Retina (tissue), 1 donor: ENCODE data around the gene CIC.
"Not testable (repeated sequence)": the region's sequence is repeated elsewhere in the genome, so short reads cannot be mapped to it uniquely, and the experiment has no call there.

ENCODE experiments used
- DNase-seq: peaks from one replicate; pipeline ENCODE4 v3.0.0-alpha.2; 2016

CIC gene

DNA sequence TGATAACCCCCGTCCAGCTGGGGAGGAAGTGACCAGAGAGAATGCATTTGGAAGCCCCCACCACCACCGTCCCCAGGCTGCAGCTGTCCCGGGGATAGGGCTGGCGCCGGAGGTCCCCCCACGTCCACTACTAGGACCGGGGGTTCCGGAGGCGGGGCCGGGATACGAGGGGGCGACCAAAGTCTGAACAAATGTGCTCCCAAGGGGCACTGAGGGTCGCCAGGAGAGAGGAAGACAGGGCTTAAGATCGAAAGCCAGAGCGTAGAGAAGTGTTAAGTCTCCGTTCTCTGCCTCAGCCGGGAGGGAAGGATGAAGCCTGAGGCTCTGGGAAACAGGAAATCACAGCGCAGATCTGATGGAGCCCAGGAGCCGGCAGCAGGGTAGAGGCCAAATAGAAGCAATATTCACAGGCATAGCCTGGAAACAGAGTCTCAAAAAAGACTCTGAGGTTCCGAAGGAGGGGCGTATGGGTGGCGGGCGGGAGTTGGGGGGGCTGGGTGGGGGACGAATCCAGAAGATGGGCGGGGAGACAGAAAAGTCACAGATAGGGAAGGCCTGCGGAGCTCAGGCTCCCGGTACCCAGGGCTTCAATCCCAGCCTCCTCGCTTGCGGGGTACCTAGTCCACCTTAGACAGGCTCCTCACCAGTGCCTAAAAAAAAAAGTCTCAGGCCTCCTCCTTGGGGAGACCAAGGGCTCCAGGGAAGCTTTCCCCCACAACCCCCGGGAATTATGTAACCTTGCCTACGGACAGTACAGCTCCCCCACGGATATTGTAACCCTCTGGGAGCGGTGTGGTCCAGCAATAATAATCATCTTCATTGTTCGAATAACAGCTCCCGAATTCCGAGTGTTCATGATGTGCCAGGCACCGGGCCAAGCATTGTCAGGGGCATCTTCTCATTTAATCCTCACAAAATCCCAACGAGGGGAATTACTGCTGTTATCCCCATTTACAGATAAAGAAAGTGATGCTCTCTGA is 13.0 kb upstream of the CIC start:
- DNase-seq = peak; percentile 69

DNA sequence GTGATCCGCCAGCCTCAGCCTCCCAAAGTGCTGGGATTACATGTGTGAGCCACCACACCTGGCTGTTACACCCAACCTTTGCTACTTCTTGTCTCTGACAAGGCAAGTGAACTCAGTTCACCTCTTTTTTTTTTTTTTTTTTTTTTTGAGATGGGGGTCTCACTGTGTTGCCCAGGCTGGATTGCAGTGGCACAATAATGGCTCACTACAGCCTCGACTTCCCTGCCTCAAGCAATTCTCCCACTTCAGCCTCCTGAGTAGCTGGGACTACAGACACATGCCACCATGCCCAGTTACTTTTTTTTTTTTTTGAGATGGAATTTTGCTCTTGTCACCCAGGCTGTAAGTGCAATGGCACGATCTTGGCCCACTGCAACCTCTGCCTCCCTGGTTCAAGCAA is 11.2 kb upstream of the CIC start:
- DNase-seq = not testable (repeated sequence)

DNA sequence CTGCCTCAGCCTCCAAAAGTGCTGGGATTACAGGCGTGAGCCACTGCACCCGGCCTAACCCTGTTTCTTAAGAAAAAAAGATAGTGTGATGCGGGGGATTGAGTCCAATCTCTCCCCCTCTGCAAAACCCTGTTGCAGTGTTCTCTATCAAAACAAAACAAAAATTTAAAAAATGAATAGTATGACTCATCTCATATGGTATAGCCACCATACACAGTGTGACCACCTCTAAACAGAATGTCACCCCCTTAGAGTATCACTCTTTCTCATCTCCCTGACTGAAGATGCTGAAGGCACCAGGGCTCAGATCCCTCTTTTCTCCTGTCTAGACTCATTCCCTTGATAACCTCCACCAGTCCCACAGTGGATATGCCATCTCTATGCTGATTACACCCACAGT is 7.3 kb upstream of the CIC start:
- DNase-seq = no peak

DNA sequence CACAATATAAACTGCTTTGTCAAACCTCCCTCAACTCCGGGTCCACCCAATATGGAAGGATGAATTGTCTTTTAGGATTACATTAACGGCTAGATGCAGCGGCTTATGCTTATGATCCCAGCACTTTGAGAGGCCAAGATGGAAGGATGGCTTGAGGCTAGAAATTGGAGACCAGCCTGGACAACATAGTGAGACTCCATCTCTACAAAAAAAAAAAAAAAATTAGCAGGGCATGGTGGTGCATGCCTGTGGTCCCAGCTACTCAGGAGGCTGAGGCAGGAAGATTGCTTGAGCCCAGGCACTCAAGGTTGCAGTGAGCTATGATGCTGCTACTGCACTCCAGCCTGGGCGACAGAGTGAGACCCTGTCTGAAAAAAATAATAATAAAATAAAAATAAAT is 2.9 kb upstream of the CIC start:
- DNase-seq = not testable (repeated sequence)

DNA sequence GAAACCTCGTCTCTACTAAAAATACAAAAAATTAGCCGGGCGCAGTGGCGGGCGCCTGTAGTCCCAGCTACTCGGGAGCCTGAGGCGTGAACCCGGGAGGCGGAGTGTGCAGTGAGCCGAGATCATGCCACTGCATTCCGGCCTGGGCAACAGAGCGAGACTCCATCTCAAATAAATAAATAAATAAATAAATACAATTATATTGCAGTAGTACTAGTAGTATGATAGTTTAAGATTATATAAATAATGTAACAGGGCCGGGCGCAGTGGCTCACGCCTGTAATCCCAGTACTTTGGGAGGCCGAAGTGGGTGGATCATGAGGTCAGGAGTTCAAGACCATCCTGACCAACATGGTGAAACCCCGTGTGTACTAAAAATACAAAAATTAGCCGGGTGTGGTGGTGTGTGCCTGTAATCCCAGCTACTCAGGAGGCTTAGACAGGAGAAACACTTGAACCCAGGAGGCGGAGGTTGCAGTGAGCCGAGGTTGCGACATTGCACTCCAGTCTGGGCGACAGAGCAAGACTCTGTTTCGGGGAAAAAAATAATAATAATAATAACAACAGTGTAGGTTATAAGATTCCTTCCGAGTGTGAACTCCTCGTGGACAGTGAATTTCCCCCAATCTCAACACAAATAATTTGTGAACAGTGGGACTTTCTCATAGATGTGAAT is 2.0 kb upstream of the CIC start:
- DNase-seq = not testable (repeated sequence)

DNA sequence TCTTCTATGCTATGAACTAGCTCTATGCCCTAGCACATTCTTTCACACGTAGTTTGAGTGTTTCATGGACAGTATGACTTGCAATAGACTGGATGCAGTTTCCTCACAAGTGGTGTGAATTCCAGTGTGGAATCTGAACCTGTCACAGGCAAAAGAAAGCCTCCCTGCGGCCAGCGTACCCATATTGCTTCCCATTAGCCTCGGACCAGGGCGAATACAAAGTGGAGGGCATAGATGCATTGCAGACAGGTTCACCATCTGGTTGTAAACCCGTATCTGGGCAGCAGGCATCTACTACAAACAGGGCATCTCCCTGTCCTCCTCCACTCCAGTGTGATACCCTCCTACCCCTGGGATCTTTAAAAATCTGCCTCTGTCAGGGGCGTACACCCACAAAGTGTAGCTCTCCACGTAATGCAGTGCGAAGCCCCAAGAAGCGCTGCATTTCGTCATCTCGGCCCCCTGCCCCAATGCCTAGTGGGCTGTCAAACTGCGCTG is 1.4 kb upstream of the CIC start:
- DNase-seq = no peak

DNA sequence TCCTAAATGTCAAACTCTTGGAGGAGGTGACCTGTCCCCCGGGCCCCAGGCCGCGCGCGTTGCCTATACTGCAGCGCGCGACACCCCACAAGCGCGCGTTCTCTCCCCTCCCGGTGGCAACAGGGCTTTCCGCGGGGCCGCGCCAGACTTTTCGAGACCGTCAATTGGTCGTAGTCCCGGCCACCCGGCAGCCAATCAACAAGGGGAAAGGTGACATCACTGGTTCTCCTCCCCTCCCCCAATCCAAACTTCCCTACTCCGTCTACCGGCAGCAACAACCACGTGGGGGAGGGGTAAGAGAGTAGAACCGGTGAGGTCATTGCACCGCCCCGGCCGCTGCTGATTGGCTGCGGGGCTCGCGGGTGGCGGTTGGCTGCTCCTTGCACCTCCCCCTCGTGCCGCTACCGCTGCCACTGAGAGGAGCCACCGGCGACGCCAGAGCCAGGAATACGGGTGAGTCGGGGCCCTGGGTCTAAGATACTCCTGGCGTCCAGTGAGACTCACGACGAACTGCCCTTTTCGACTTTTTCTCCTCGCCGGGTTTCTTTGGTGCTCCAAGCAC is 829 bp upstream of the CIC start:
- peak; percentile 100 for DNase-seq

DNA sequence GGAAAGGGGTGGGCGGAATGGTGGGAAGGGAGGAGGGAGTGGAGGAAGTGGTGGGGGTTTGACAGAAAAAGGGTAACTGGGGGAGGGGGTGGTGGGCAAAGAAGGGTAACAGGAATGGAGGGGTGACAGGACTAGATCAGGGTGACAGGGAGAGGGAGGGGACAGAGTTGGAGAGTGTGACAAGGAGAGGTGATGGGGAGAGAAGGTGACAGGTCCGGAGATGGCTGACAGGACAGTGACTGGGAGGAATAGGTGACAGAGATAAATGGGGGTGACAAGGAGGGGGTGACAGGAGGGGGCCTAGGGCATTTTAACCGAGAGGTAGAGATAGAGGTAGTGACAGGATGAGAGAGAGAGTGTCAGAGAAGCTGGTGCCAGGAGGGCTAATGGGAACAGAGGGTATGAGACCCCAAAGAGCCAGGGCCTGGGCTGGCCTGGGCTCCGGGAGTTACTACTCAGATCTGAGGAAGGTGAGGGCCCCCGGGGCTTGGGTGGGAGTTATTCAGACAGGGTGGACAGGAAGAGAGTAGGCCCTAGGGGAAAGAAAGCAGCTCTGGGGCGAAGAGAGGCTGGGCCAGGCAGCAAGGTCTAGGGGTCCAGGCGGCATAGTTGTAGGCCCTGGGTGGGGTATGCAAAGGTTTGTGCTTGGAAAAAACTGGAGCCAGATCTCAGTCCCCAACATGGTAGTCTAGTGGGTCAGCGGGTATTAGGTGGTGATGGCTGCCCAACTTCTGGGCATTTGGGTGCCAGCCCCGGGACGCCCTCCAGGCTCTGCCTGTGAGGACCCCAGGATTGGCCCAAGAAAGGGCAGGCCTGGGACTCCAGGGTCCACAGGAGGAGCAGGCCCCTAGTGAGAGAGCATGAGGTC is 660 bp downstream of the CIC start:
- no peak for DNase-seq

DNA sequence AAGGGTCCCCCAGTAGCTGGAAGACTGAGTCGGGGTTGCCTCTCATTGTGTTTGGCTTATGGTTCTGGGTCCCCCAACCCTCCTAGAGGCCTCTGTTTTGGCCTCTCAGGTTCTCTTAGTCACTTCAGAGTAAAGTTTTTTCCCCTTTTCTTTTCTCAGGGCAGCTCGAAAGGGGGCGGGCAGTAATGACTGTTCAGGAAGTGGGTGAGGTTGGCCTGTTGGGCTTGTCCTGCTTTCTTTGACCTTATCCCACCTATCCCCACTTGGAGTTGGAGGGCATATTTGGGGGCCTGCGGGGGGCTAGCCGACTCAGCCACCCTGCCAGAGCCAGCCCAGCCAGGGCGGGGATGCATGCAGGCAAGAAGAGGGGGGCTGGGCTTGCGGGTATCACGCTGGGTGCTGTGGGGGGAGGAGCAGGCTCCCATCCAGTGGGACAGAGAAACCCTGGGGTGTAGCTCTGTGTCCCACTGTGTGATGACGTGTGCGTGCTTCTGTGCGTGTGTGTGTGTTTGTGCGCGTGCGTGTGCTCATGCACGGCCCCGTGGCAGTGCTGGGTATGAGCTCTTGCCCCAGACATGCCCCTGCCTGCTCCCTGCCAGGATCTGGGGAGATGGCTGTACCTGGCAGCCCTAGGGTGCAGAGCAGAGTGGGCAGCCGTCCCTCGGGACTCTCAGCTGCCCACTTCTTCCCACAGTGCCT is 1.4 kb downstream of the CIC start:
- DNase-seq = no peak

DNA sequence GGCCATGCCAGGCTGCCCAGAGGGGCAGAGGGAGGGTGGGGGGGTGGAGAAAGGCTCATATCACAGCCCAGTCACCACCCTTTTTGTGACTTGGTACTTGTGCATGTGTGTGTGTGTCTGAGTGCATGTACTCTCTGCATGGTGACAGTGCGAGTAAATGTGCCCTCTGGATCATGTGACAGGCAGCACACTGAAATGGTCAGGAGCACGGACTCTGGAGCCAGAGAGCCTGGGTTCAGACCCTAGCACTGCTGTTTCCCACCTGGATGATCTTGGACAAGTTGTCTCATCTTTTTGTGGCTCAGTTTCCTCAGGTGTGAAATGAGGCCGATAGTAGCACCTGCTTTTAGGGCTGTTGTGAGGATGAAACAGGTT is 2.0 kb downstream of the CIC start:
- no peak for DNase-seq

DNA sequence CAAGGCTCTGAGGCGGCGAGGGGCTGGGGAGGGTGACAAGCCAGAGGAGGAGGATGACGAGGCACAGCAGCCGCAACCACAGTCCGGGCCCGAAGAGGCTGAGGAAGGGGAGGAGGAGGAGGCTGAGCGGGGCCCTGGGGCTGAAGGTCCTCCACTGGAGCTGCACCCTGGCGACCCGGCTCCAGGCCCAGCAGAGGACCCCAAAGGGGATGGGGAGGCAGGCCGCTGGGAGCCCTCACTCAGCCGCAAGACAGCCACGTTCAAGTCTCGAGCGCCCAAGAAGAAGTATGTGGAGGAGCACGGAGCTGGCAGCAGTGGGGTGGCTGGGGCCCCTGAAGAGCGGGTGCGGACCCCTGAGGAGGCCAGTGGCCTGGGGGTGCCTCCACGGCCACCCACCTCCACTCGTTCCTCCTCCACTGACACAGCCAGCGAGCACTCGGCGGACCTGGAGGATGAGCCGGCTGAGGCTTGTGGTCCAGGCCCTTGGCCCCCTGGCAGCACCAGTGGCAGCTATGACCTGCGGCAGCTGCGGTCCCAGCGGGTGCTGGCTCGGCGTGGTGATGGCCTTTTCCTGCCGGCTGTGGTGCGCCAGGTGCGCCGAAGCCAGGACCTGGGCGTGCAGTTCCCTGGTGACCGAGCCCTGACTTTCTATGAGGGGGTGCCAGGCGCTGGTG is 2.9 kb downstream of the CIC start:
- DNase-seq = no peak

DNA sequence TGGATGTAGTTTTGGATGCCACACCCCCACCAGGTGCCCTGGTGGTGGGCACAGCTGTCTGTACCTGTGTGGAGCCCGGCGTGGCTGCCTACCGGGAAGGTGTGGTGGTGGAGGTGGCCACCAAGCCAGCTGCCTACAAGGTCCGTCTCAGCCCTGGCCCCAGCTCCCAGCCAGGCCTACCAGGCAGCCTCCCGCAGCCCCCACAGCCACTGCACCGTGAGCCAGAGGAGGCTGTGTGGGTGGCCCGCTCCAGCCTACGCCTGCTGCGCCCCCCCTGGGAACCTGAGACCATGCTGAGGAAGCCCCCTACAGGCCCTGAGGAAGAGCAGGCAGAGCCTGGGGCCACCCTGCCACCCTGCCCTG is 3.5 kb downstream of the CIC start:
- DNase-seq = no peak

DNA sequence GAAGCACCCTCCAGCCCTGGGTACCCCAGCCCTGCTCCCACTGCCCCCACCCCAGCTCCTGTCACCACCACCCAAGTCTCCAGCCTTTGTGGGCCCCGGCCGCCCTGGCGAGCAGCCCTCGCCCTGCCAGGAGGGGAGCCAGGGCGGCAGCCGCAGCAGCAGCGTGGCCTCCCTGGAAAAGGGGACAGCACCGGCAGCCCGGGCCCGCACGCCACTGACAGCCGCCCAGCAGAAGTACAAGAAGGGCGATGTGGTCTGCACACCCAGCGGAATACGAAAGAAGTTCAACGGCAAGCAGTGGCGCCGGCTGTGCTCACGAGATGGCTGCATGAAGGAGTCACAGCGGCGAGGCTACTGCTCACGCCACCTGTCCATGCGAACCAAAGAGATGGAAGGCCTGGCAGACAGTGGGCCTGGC is 3.9 kb downstream of the CIC start:
- no peak for DNase-seq

DNA sequence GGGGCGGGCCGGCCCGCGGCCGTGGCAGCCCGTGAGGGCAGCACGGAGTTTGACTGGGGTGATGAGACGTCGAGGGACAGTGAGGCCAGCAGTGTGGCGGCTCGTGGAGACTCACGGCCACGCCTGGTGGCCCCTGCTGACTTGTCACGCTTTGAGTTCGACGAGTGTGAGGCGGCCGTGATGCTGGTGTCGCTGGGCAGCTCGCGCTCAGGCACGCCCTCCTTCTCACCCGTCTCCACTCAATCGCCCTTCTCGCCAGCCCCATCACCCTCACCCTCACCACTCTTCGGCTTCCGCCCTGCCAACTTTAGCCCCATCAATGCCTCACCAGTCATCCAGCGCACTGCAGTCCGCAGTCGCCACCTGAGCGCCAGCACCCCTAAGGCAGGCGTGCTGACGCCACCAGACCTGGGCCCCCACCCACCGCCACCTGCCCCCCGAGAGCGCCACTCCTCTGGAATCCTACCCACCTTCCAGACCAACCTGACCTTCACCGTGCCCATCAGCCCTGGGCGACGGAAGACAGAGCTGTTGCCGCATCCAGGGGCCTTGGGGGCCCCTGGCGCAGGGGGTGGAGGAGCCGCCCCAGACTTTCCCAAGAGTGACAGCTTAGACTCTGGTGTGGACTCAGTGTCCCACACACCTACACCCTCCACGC is 4.5 kb downstream of the CIC start:
- DNase-seq = no peak

DNA sequence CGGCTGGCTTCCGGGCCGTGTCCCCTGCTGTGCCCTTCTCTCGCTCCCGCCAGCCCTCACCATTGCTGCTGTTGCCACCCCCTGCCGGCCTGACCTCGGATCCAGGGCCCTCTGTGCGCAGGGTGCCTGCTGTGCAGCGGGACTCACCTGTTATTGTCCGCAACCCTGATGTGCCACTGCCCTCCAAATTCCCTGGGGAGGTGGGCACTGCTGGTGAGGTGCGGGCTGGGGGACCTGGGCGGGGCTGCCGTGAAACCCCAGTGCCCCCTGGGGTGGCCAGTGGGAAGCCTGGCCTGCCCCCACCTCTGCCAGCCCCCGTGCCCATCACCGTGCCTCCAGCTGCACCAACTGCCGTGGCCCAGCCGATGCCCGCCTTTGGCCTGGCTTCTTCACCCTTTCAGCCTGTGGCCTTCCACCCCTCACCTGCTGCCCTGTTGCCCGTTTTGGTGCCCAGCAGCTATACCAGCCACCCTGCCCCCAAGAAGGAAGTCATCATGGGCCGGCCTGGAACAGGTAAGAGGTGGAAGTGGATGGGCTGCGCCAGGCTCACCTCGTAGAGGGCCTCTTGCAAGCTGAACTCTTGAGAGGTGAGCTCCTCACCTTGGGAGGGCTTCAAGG is 5.1 kb downstream of the CIC start:
- no peak for DNase-seq

DNA sequence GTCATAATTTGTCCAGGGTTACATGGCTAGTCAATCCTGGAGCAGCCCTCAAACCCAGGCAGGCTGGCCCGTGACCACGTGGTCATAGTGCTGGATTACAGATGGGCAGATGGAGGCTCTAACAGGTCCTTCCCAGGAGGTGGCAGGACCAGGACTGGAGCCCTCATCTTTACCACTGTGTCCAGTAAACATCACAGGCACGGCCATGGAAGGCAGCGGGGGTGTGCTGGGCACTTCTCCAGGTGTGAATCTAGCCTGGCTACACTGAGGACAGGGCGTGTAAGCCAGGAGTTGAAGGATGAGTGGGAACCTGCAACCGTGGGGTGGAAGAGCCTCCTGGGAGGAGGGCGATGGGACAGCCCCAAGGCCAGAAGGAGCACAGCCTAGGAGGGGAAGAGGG is 6.1 kb downstream of the CIC start:
- DNase-seq = no peak

DNA sequence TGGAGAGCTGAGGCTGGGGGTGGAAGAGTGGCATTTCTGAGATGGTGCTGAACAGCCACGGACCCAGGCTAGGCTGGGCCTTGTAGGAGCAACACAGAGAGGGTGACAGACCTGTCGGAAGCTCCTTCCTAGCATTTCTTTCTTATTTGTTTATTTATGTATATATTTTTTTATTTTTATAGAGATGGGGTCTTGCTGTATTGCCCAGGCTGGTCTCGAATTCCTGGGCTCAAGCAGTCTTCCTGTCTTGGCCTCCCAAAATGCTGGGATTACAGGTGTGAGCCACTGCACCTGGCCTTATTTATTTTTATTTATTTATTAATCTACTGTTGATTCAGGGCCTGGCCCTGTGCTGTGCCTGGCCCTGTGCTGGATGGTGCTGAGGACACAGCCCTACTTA is 6.5 kb downstream of the CIC start:
- no peak for DNase-seq

DNA sequence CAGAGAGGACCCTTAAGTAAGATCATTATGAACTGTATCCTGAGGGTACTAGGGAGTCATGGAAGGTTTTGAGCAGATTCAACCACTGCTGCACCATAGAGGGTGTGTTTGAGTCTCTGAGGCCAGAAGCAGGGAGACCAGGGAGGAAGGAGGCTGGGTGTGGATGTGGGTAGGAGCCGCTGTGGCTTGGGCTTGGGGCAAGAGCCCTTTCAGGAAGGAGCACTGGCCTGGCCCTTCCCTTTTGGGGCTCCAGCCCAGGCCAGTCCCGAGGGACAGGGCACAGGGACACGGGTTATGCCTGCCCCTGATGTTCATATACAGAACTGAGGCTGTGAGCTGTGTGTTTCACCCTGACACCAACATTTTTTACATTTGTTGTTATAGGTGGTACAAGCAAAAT is 7.2 kb downstream of the CIC start:
- no peak for DNase-seq

DNA sequence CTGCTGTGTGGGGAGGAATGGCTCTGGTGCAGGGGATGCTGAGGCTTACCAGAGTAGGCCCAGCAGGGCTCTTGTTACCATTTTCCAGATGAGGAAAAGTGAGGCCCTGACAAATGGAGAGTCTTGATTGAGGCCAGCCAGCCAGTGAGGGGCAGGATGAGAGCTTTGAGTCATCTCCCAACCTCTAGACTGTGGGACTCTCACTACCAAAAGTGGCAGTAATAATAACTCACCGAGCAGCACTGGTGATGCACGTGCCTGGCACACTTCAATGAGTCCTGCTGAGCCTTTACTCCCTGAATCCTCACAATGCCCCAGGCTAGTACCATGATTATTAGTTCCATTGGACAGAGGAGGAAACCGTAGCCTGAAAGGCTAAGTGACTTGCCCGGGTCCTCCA is 7.8 kb downstream of the CIC start:
- no peak for DNase-seq

DNA sequence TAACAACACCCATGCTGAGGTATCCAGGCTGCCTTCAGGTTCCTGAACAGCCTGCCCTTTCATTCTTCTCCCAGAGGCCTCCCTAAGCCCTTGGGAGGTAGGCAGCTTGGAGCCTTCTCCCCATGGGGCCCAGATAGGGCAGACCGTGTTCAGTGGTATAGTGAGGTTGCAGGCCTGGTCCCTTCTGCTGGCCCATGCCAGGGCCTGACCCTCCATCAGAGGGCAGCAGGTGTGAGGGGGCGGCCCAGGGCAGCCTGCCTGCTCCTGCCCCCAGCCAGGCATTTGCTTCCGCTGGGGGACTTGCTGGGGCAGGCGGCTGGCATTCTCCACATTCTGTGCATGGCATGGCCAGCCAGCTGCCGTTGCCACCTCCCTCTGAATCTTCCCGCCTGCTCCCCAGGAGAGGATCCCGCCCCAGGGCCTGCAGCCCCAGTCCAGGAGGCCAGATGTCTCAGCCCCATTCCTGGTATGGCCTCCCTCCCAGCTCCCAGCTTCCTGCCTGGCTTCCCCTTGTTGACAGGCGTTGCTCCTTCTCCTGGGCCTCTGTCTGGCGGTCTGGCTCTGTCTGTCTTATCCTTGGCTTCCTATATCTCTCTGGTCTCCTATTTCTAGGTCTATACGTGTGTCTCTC is 8.9 kb downstream of the CIC start:
- DNase-seq = no peak
